ENCODE data around the gene MAN2A2.

The MAN2A2 gene

GRCh38 chr15:90881978-90882721 lies 21.0 kb upstream of the MAN2A2 start:
- no peak for ATAC-seq
- TF ChIP-seq ZFP3 (CRISPR knock-in tag; IDR thresholded peaks at IDR 0.05) (no peak), POU6F1 (CRISPR knock-in tag; IDR thresholded peaks at IDR 0.05; ENCODE audit: borderline replicate concordance, low read depth) (no peak), CSRNP3 (CRISPR knock-in tag; IDR thresholded peaks at IDR 0.05) (no peak), BACH2 (CRISPR knock-in tag; IDR thresholded peaks at IDR 0.05; ENCODE audit: borderline replicate concordance) (no peak), PATZ1 (CRISPR knock-in tag; IDR thresholded peaks at IDR 0.05; ENCODE audit: borderline replicate concordance) (no peak), CREB5 (CRISPR knock-in tag; IDR thresholded peaks at IDR 0.05; ENCODE audit: low read depth) (no peak), SNAI2 (CRISPR knock-in tag; IDR thresholded peaks at IDR 0.05) (no peak), TCF4 (CRISPR knock-in tag; IDR thresholded peaks at IDR 0.05; ENCODE audit: borderline replicate concordance) (no peak), OSR1 (CRISPR knock-in tag; IDR thresholded peaks at IDR 0.05) (no peak), ZNF565 (CRISPR knock-in tag; conservative IDR thresholded peaks at IDR 0.05; ENCODE audit: low read depth) (no peak), RARB (CRISPR knock-in tag; IDR thresholded peaks at IDR 0.05) (no peak)

GRCh38 chr15:90882781-90883525 lies 20.1 kb upstream of the MAN2A2 start:
- no peak for ATAC-seq
- TF ChIP-seq RARB (CRISPR knock-in tag; IDR thresholded peaks at IDR 0.05) (no peak), ESRRG (CRISPR knock-in tag; IDR thresholded peaks at IDR 0.05) (no peak), OSR1 (CRISPR knock-in tag; IDR thresholded peaks at IDR 0.05) (no peak), ZC3H10 (CRISPR knock-in tag; IDR thresholded peaks at IDR 0.05) (no peak)

- TF ChIP-seq CSDC2 (CRISPR knock-in tag; IDR thresholded peaks at IDR 0.05) (no peak), CREB5 (CRISPR knock-in tag; IDR thresholded peaks at IDR 0.05; ENCODE audit: low read depth) (no peak), TCF4 (CRISPR knock-in tag; IDR thresholded peaks at IDR 0.05; ENCODE audit: borderline replicate concordance) (no peak), POU6F1 (CRISPR knock-in tag; IDR thresholded peaks at IDR 0.05; ENCODE audit: borderline replicate concordance, low read depth) (no peak), GLIS3 (CRISPR knock-in tag; IDR thresholded peaks at IDR 0.05) (no peak), ARNTL (CRISPR knock-in tag; IDR thresholded peaks at IDR 0.05; ENCODE audit: borderline replicate concordance, low read depth) (no peak), OSR1 (CRISPR knock-in tag; IDR thresholded peaks at IDR 0.05) (no peak), SNAI2 (CRISPR knock-in tag; IDR thresholded peaks at IDR 0.05) (no peak), PPARA (CRISPR knock-in tag; IDR thresholded peaks at IDR 0.05; ENCODE audit: borderline replicate concordance) (no peak), RARB (CRISPR knock-in tag; IDR thresholded peaks at IDR 0.05) (no peak), TSHZ2 (CRISPR knock-in tag; IDR thresholded peaks at IDR 0.05) (no peak), TOX (CRISPR knock-in tag; IDR thresholded peaks at IDR 0.05; ENCODE audit: borderline replicate concordance) (no peak), ESRRG (CRISPR knock-in tag; IDR thresholded peaks at IDR 0.05) (no peak), PATZ1 (CRISPR knock-in tag; IDR thresholded peaks at IDR 0.05; ENCODE audit: borderline replicate concordance) (no peak)
- ATAC-seq, result no peak; the same call in 2 of the 3 replicates
Measured at GRCh38 chr15:90883526-90883975, 19.6 kb upstream of the MAN2A2 start.

Measured in SK-N-SH treated with all-trans-retinoic acid at 6 μM for 48 hours (cell line).